SK-N-SH (cell line): ENCODE results near the gene SHISAL1. TPM values are rescaled to one million over a fixed set of nuclear protein-coding genes. Genes with fewer than 3 reads are reported as not detected.

ENCODE experiments used
- CTCF ChIA-PET: fragments of 300-600, 350-600 bp; formaldehyde crosslinking; extraction: SDS; loops from one replicate; lab custom pipeline; 2021; lab: Yijun Ruan, JAX
- POLR2A ChIA-PET: fragments of 350-600 bp; sonication (Branson Sonifier 250); formaldehyde crosslinking; extraction: SDS; loops from one replicate; lab custom pipeline; 2020; ENCODE audit warnings: antibody characterized with exemption, inconsistent platforms; lab: Yijun Ruan, JAX
- DNase-seq: peaks from one replicate; pipeline ENCODE4 v3.0.0; 2012
- H2AFZ ChIP-seq: fragments of 200-600 bp; sonication (generic); 2 replicates; pipeline ENCODE4 v1.8.1; 2016; ENCODE audit warnings: antibody characterized with exemption, mild to moderate bottlenecking, low read depth
- H3F3A ChIP-seq: fragments of 200-600 bp; sonication (generic); replicated peaks from 2 replicates; pipeline ENCODE3; 2016; ENCODE audit warnings: antibody characterized with exemption, mild to moderate bottlenecking; ENCODE audit not compliant: insufficient read depth
- H3K27ac ChIP-seq, 2 experiments: fragments of 200-500 bp in 1 of 2; fragments of 200-600 bp in 1 of 2; sonication (Bioruptor generic) in 1 of 2; sonication (generic), shearing (Covaris generic) in 1 of 2; 2 replicates each; pipeline versions ENCODE4 v1.5.1 to v1.6.1; 2014 to 2016; ENCODE audit warnings: low read depth in 2 of 2, inconsistent platforms in 1 of 2, low read length in 1 of 2, mild to moderate bottlenecking in 1 of 2, mixed read lengths in 1 of 2
- H3K27me3 ChIP-seq: fragments of 200-600 bp; sonication (generic), shearing (Covaris generic); 2 replicates; pipeline ENCODE4 v1.6.1; 2016; ENCODE audit warnings: mixed run types; ENCODE audit not compliant: insufficient read depth
- H3K36me3 ChIP-seq, 2 experiments: fragments of 200-500 bp in 1 of 2; fragments of 200-600 bp in 1 of 2; sonication (Bioruptor generic) in 1 of 2; sonication (generic) in 1 of 2; replicated peaks in 1 of 2; 2 replicates each; pipeline versions ENCODE3 to v1.5.1; 2014 to 2016; ENCODE audit warnings: low read length in 1 of 2, mild to moderate bottlenecking in 1 of 2; ENCODE audit not compliant: insufficient read depth in 2 of 2, control insufficient read depth in 1 of 2
- H3K4me1 ChIP-seq, 2 experiments: fragments of 200-500 bp in 1 of 2; fragments of 200-600 bp in 1 of 2; sonication (Bioruptor generic) in 1 of 2; sonication (generic), shearing (Covaris generic) in 1 of 2; 2 replicates each; pipeline versions ENCODE4 v1.5.1 to v1.6.1; 2014 to 2016; ENCODE audit warnings: low read depth in 1 of 2, low read length in 1 of 2, mixed run types in 1 of 2; ENCODE audit not compliant: insufficient read depth in 2 of 2, control insufficient read depth in 1 of 2
- H3K4me2 ChIP-seq: fragments of 200-600 bp; sonication (generic), shearing (Covaris generic); 2 replicates; pipeline ENCODE4 v1.6.1; 2017; ENCODE audit warnings: mixed run types
- H3K4me3 ChIP-seq, 2 experiments: fragments of 200-500 bp in 1 of 2; fragments of 200-600 bp in 1 of 2; sonication (Bioruptor generic) in 1 of 2; sonication (generic), shearing (Covaris generic) in 1 of 2; 2 replicates each; pipeline versions ENCODE4 v1.5.1 to v1.8.1; 2014 to 2016; ENCODE audit warnings: low read depth in 2 of 2, inconsistent platforms in 1 of 2, low read length in 1 of 2, mild to moderate bottlenecking in 1 of 2, mixed read lengths in 1 of 2, moderate library complexity in 1 of 2
- H3K79me2 ChIP-seq: fragments of 200-600 bp; sonication (generic); 2 replicates; pipeline ENCODE4 v1.8.1; 2017; ENCODE audit warnings: mild to moderate bottlenecking; ENCODE audit not compliant: insufficient read depth
- H3K9ac ChIP-seq: fragments of 200-600 bp; sonication (generic); 2 replicates; pipeline ENCODE4 v1.6.1; 2017; ENCODE audit warnings: mixed run types
- H3K9me2 ChIP-seq: fragments of 200-600 bp; sonication (generic); 2 replicates; pipeline ENCODE4 v1.6.1; 2017; ENCODE audit warnings: mixed run types
- H3K9me3 ChIP-seq: fragments of 200-600 bp; sonication (generic); 2 replicates; pipeline ENCODE4 v1.6.1; 2017; ENCODE audit warnings: mixed run types, mild to moderate bottlenecking, moderate library complexity
- H4K20me1 ChIP-seq: fragments of 200-600 bp; sonication (generic); 2 replicates; pipeline ENCODE4 v1.6.1; 2017; ENCODE audit warnings: mild to moderate bottlenecking, mixed run types; ENCODE audit not compliant: insufficient read depth
- ELF1 ChIP-seq: IDR thresholded peaks from 2 replicates; pipeline ENCODE4 v1.4.0; 2012
- EZH2phosphoT487 ChIP-seq: fragments of 200-600 bp; sonication (generic); IDR thresholded peaks from 2 replicates; pipeline ENCODE4 v1.6.1; 2017; ENCODE audit warnings: low read depth, mixed run types, mild to moderate bottlenecking, antibody characterized with exemption, moderate library complexity, borderline replicate concordance
- FOXJ3 ChIP-seq: sonication (generic); formaldehyde crosslinking; IDR thresholded peaks from 2 replicates; pipeline ENCODE4 v1.5.1; 2020; ENCODE audit warnings: mild to moderate bottlenecking, missing genetic modification reagents
- GATA2 ChIP-seq: sonication (generic); formaldehyde crosslinking; IDR thresholded peaks from 2 replicates; pipeline ENCODE4 v1.5.0; 2020; ENCODE audit warnings: mild to moderate bottlenecking, missing genetic modification reagents
- MEF2A ChIP-seq: IDR thresholded peaks from 2 replicates; pipeline ENCODE4 v1.4.0; 2012; ENCODE audit warnings: low read depth, borderline replicate concordance
- NFIC ChIP-seq: IDR thresholded peaks from 2 replicates; pipeline ENCODE4 v1.4.0; 2012; ENCODE audit warnings: borderline replicate concordance
- RAD21 ChIP-seq: IDR thresholded peaks from 2 replicates; pipeline ENCODE4 v1.6.1; 2012; ENCODE audit warnings: mild to moderate bottlenecking, low read length
- RCOR1 ChIP-seq: fragments of 150-350 bp; IDR thresholded peaks from 2 replicates; pipeline ENCODE4 v1.6.1; 2017; ENCODE audit warnings: antibody characterized with exemption, low read length
- RFX5 ChIP-seq: IDR thresholded peaks from 2 replicates; pipeline ENCODE4 v1.6.1; 2012; ENCODE audit warnings: mild to moderate bottlenecking, improper control_type of control experiment, low read length
- SIN3A ChIP-seq: IDR thresholded peaks from 2 replicates; pipeline ENCODE4 v1.6.1; 2012; ENCODE audit warnings: low read depth, mild to moderate bottlenecking, low read length, moderate library complexity, borderline replicate concordance
- TEAD4 ChIP-seq: IDR thresholded peaks from 2 replicates; pipeline ENCODE4 v1.4.0; 2012; ENCODE audit warnings: mild to moderate bottlenecking, borderline replicate concordance; ENCODE audit not compliant: insufficient read depth
- YY1 ChIP-seq: IDR thresholded peaks from 2 replicates; pipeline ENCODE4 v1.4.0; 2012; ENCODE audit warnings: low read depth, mild to moderate bottlenecking
- WGBS: methylation state at CpG from one replicate; pipeline ENCODE4 v1.1.6; 2017; ENCODE audit warnings: low lambda C conversion rate; 5-methylcytosine and 5-hydroxymethylcytosine counted together
- polyA plus RNA-seq, 3 experiments: library from polyadenylated mRNA; depleted of rRNA; stranded (reverse); fragments of >200 nt; gene quantifications; 2 replicates each; pipeline ENCODE4 v1.2.3, GENCODE V29; 2012
- TF ChIP-seq, protein P1 (sequence below): IDR thresholded peaks from 2 replicates; pipeline ENCODE4 v1.6.1; 2012; ENCODE audit warnings: mild to moderate bottlenecking, low read depth, low read length, moderate library complexity
- TF ChIP-seq, protein P2 (sequence below): fragments of 150-350 bp; IDR thresholded peaks from 2 replicates; pipeline ENCODE4 v1.6.1; 2016; ENCODE audit warnings: mild to moderate bottlenecking, low read depth, low read length
- TF ChIP-seq, protein P3 (sequence below): IDR thresholded peaks from 2 replicates; pipeline ENCODE4 v1.4.0; 2012; ENCODE audit warnings: low read depth, borderline replicate concordance
- TF ChIP-seq, protein P4 (sequence below): fragments of 200-600 bp; sonication (generic); IDR thresholded peaks from 2 replicates; pipeline ENCODE4 v1.6.1; 2017; ENCODE audit warnings: antibody characterized with exemption, mild to moderate bottlenecking, moderate library complexity
- TF ChIP-seq, protein P5 (sequence below): IDR thresholded peaks from 2 replicates; pipeline ENCODE4; 2012
- TF ChIP-seq, protein P6 (sequence below): IDR thresholded peaks from 2 replicates; pipeline ENCODE4 v1.4.0; 2012; ENCODE audit warnings: low read depth
- TF ChIP-seq, protein P7 (sequence below): fragments of 150-350 bp; IDR thresholded peaks from 2 replicates; pipeline ENCODE4 v1.6.1; 2017; ENCODE audit warnings: antibody characterized with exemption, low read length, low read depth, borderline replicate concordance

Gene SHISAL1
- polyA plus RNA-seq, 1 of the 3 experiments (the other 2 are of a cell fraction): 0.10 TPM

DNA sequence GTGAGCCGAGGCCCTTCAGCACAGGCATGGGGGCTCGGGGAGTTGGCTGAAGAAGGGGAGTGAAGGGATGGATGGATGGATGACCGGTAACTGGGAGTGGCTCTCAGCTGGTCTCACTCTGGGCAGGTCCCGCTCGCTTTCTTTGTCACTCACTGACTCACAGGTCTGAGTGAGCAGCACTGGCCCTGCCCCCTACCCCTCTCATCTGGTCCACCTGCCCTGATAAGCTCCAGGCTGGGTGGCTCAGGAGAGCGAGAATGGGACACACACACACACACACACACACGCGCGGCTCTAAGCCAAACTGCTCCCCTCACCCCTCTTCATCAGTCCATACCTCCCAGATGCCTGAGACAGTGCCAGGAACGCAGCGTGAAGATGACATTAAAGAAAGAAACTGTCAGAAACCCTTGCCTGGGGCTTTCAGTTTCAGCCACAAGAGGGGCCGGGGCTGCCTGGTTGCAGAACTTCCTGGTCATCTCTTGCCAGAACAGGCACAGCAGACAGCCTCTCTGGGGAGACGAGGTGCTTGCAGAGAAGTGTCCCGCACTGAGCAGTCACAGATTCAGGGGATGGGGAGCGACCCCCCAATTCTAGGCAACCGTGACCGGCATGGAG, 16.5 kb upstream of the SHISAL1 start:
- Histone ChIP-seq H3K9me2 (no peaks in the 10 kb centered on the region), H3K4me3 (no peak overlapping the region), H3K9me3 (no peaks in the 10 kb centered on the region), H4K20me1 (no peaks in the 10 kb centered on the region), H3K27ac (no peak overlapping the region), H2AFZ (no peak overlapping the region), H3F3A (no peaks in the 10 kb centered on the region), H3K4me2 (no peak overlapping the region), H3K9ac (no peak overlapping the region), H3K79me2 (no peaks in the 10 kb centered on the region), H3K36me3 (no peaks in the 10 kb centered on the region), H3K4me1 (peaks cover 3 to 18% of the 10 kb centered on the region in 2 experiments; a peak in 1 of 4 replicates), H3K27me3 (peaks cover 19% of the 10 kb centered on the region; the same call in 1 of the 2 replicates)
- ChIA-PET CTCF (interaction anchor here (1.0 to 1.4 kb wide), 4 partner anchors 13 to 296 kb away, joined by 3 to 5 read pairs (median 4); no protein-coding TSS in a partner anchor), POLR2A (interaction anchor here (0.6 kb wide), 1 partner anchor 42 kb away, joined by 3 read pairs; no protein-coding TSS in a partner anchor)
- 63% methylated on average over 15 of the region's 17 CpGs for WGBS
- TF ChIP-seq, protein P1, sequence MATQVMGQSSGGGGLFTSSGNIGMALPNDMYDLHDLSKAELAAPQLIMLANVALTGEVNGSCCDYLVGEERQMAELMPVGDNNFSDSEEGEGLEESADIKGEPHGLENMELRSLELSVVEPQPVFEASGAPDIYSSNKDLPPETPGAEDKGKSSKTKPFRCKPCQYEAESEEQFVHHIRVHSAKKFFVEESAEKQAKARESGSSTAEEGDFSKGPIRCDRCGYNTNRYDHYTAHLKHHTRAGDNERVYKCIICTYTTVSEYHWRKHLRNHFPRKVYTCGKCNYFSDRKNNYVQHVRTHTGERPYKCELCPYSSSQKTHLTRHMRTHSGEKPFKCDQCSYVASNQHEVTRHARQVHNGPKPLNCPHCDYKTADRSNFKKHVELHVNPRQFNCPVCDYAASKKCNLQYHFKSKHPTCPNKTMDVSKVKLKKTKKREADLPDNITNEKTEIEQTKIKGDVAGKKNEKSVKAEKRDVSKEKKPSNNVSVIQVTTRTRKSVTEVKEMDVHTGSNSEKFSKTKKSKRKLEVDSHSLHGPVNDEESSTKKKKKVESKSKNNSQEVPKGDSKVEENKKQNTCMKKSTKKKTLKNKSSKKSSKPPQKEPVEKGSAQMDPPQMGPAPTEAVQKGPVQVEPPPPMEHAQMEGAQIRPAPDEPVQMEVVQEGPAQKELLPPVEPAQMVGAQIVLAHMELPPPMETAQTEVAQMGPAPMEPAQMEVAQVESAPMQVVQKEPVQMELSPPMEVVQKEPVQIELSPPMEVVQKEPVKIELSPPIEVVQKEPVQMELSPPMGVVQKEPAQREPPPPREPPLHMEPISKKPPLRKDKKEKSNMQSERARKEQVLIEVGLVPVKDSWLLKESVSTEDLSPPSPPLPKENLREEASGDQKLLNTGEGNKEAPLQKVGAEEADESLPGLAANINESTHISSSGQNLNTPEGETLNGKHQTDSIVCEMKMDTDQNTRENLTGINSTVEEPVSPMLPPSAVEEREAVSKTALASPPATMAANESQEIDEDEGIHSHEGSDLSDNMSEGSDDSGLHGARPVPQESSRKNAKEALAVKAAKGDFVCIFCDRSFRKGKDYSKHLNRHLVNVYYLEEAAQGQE: no peak
- TF ChIP-seq RCOR1 (no peak), RAD21 (no peak), YY1 (no peak), ELF1 (no peak), RFX5 (no peak), GATA2 (CRISPR knock-in tag) (no peak), EZH2phosphoT487 (no peak), MEF2A (no peak), NFIC (no peak), SIN3A (no peak), FOXJ3 (CRISPR knock-in tag) (no peak), TEAD4 (no peak)
- TF ChIP-seq, protein P2, sequence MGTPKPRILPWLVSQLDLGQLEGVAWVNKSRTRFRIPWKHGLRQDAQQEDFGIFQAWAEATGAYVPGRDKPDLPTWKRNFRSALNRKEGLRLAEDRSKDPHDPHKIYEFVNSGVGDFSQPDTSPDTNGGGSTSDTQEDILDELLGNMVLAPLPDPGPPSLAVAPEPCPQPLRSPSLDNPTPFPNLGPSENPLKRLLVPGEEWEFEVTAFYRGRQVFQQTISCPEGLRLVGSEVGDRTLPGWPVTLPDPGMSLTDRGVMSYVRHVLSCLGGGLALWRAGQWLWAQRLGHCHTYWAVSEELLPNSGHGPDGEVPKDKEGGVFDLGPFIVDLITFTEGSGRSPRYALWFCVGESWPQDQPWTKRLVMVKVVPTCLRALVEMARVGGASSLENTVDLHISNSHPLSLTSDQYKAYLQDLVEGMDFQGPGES: no peak
- TF ChIP-seq, protein P3, sequence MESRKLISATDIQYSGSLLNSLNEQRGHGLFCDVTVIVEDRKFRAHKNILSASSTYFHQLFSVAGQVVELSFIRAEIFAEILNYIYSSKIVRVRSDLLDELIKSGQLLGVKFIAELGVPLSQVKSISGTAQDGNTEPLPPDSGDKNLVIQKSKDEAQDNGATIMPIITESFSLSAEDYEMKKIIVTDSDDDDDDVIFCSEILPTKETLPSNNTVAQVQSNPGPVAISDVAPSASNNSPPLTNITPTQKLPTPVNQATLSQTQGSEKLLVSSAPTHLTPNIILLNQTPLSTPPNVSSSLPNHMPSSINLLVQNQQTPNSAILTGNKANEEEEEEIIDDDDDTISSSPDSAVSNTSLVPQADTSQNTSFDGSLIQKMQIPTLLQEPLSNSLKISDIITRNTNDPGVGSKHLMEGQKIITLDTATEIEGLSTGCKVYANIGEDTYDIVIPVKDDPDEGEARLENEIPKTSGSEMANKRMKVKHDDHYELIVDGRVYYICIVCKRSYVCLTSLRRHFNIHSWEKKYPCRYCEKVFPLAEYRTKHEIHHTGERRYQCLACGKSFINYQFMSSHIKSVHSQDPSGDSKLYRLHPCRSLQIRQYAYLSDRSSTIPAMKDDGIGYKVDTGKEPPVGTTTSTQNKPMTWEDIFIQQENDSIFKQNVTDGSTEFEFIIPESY: no peak
- TF ChIP-seq, protein P4, sequence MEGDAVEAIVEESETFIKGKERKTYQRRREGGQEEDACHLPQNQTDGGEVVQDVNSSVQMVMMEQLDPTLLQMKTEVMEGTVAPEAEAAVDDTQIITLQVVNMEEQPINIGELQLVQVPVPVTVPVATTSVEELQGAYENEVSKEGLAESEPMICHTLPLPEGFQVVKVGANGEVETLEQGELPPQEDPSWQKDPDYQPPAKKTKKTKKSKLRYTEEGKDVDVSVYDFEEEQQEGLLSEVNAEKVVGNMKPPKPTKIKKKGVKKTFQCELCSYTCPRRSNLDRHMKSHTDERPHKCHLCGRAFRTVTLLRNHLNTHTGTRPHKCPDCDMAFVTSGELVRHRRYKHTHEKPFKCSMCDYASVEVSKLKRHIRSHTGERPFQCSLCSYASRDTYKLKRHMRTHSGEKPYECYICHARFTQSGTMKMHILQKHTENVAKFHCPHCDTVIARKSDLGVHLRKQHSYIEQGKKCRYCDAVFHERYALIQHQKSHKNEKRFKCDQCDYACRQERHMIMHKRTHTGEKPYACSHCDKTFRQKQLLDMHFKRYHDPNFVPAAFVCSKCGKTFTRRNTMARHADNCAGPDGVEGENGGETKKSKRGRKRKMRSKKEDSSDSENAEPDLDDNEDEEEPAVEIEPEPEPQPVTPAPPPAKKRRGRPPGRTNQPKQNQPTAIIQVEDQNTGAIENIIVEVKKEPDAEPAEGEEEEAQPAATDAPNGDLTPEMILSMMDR: no peak
- TF ChIP-seq, protein P5, sequence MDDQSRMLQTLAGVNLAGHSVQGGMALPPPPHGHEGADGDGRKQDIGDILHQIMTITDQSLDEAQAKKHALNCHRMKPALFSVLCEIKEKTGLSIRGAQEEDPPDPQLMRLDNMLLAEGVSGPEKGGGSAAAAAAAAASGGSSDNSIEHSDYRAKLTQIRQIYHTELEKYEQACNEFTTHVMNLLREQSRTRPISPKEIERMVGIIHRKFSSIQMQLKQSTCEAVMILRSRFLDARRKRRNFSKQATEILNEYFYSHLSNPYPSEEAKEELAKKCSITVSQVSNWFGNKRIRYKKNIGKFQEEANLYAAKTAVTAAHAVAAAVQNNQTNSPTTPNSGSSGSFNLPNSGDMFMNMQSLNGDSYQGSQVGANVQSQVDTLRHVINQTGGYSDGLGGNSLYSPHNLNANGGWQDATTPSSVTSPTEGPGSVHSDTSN: no peak
- TF ChIP-seq, protein P6, sequence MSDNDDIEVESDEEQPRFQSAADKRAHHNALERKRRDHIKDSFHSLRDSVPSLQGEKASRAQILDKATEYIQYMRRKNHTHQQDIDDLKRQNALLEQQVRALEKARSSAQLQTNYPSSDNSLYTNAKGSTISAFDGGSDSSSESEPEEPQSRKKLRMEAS: no peak
- TF ChIP-seq, protein P7, sequence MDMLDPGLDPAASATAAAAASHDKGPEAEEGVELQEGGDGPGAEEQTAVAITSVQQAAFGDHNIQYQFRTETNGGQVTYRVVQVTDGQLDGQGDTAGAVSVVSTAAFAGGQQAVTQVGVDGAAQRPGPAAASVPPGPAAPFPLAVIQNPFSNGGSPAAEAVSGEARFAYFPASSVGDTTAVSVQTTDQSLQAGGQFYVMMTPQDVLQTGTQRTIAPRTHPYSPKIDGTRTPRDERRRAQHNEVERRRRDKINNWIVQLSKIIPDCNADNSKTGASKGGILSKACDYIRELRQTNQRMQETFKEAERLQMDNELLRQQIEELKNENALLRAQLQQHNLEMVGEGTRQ: no peak
- no peak for DNase-seq
